Endothelial cell of umbilical vein (primary cell): ENCODE measurements around the gene DNAJC30. TPM values are rescaled to one million over a fixed set of nuclear protein-coding genes. Genes with fewer than 3 reads are reported as not detected.

ENCODE experiments used
- BruUV-seq: library from RNA; stranded (reverse); fragments of 400-500 nt; replicated peaks from 2 replicates; lab custom pipeline; 2021; lab: Mats Ljungman, UMichigan
- CTCF ChIA-PET: fragments of 300-600, 350-600 bp; sonication (Branson Sonifier 250); formaldehyde crosslinking; loops from one replicate; lab custom pipeline; 2021; ENCODE audit warnings: antibody characterized with exemption, inconsistent platforms; lab: Charles Lee
- POLR2A ChIA-PET: fragments of 300-600, 350-600 bp; sonication (Branson Sonifier 250); formaldehyde crosslinking; loops from one replicate; lab custom pipeline; 2021; ENCODE audit warnings: antibody characterized with exemption, inconsistent platforms; lab: Charles Lee
- DNase-seq: peaks from one replicate; pipeline ENCODE4 v3.0.0-alpha.2; 2011; ENCODE audit warnings: low read depth, low spot score
- FAIRE-seq: peaks from 2 replicates; lab custom pipeline; 2011; peaks lifted over from hg19 to GRCh38; lab: Jason Lieb, UNC
- H2AFZ ChIP-seq: 2 replicates; pipeline ENCODE4 v1.6.0; 2012; ENCODE audit warnings: low read depth, low read length, control low read depth, inconsistent platforms
- H3K27ac ChIP-seq: 2 replicates; pipeline ENCODE4 v1.5.1; 2011; ENCODE audit warnings: low read depth, mild to moderate bottlenecking, control low read depth, low read length, moderate library complexity; ENCODE audit not compliant: insufficient read depth
- H3K27me3 ChIP-seq, 2 experiments: 2 replicates each; pipeline versions ENCODE4 v1.6.0 to v1.6.1; 2011; ENCODE audit warnings: low read length in 2 of 2, mixed read lengths in 1 of 2; ENCODE audit not compliant: control insufficient read depth in 2 of 2, insufficient read depth in 2 of 2
- H3K36me3 ChIP-seq, 2 experiments: 2 replicates in 1 of 2; 3 replicates in 1 of 2; pipeline ENCODE4 v1.5.1; 2011; ENCODE audit warnings: low read length in 2 of 2, mild to moderate bottlenecking in 1 of 2, moderate library complexity in 1 of 2; ENCODE audit not compliant: control insufficient read depth in 2 of 2, insufficient read depth in 2 of 2; ENCODE audit errors: extremely low read depth in 1 of 2
- H3K4me1 ChIP-seq: 3 replicates; pipeline ENCODE4 v1.5.1; 2011; ENCODE audit warnings: mild to moderate bottlenecking, low read length; ENCODE audit not compliant: control insufficient read depth, insufficient read depth; ENCODE audit errors: extremely low read depth
- H3K4me2 ChIP-seq: 2 replicates; pipeline ENCODE4 v1.6.1; 2011; ENCODE audit warnings: low read length, control low read depth, mixed read lengths; ENCODE audit not compliant: insufficient read depth
- H3K4me3 ChIP-seq, 3 experiments: fragments of 200-600 bp in 1 of 3; sonication (generic), shearing (Covaris generic) in 1 of 3; replicated peaks in 1 of 3; 2 replicates each; pipeline ENCODE4 v1.5.1; 2011 to 2016; ENCODE audit warnings: control low read depth in 3 of 3, low read length in 3 of 3, mild to moderate bottlenecking in 2 of 3, inconsistent platforms in 1 of 3, low read depth in 1 of 3, moderate library complexity in 1 of 3; ENCODE audit not compliant: insufficient read depth in 1 of 3
- H3K79me2 ChIP-seq: 2 replicates; pipeline ENCODE4 v1.6.0; 2012; ENCODE audit warnings: low read length, inconsistent platforms; ENCODE audit not compliant: control insufficient read depth, insufficient read depth
- H3K9ac ChIP-seq: replicated peaks from 2 replicates; pipeline ENCODE3; 2011; ENCODE audit warnings: low read length, control low read depth; ENCODE audit not compliant: insufficient read depth; ENCODE audit errors: extremely low read depth
- H3K9me1 ChIP-seq: replicated peaks from 3 replicates; pipeline ENCODE4 v1.6.0; 2011; ENCODE audit warnings: mild to moderate bottlenecking, low read length; ENCODE audit not compliant: control insufficient read depth, insufficient read depth; ENCODE audit errors: extremely low read depth
- H3K9me3 ChIP-seq: replicated peaks from 2 replicates; pipeline ENCODE4 v1.5.1; 2012; ENCODE audit warnings: low read length, inconsistent platforms; ENCODE audit not compliant: control insufficient read depth, insufficient read depth
- H4K20me1 ChIP-seq: replicated peaks from 2 replicates; pipeline ENCODE3; 2011; ENCODE audit warnings: mild to moderate bottlenecking, low read length; ENCODE audit not compliant: control insufficient read depth, insufficient read depth; ENCODE audit errors: extremely low read depth
- EZH2 ChIP-seq: IDR thresholded peaks from 2 replicates; pipeline ENCODE4 v1.6.1; 2012; ENCODE audit warnings: borderline replicate concordance, low read depth, mild to moderate bottlenecking, moderate library complexity, low read length, inconsistent platforms; ENCODE audit not compliant: severe bottlenecking
- FOS ChIP-seq: IDR thresholded peaks from 2 replicates; pipeline ENCODE4 v1.6.1; 2011; ENCODE audit warnings: mild to moderate bottlenecking, low read length, moderate library complexity, borderline replicate concordance; ENCODE audit not compliant: insufficient read depth
- GATA2 ChIP-seq: IDR thresholded peaks from 2 replicates; pipeline ENCODE4 v1.7.0; 2011; ENCODE audit warnings: low read depth, mild to moderate bottlenecking, moderate library complexity, mixed read lengths, low read length; ENCODE audit not compliant: insufficient read length, insufficient read depth
- JUN ChIP-seq: IDR thresholded peaks from 2 replicates; pipeline ENCODE4 v1.6.1; 2011; ENCODE audit warnings: borderline replicate concordance, low read depth; ENCODE audit not compliant: insufficient read length, insufficient read depth
- MYC ChIP-seq: IDR thresholded peaks from one replicate; pipeline ENCODE4 v1.6.1; 2011; ENCODE audit warnings: mild to moderate bottlenecking, low read depth, low read length
- POLR2A ChIP-seq: IDR thresholded peaks from 2 replicates; pipeline ENCODE4 v1.6.1; 2012; ENCODE audit warnings: low read depth, mild to moderate bottlenecking, control low read depth, low read length
- POLR2AphosphoS5 ChIP-seq: IDR thresholded peaks from 2 replicates; pipeline ENCODE4 v1.6.1; 2012; ENCODE audit warnings: low read depth, mild to moderate bottlenecking, control low read depth, low read length, moderate library complexity; ENCODE audit not compliant: insufficient read depth
- dilution Hi-C: fragments of 300-500 bp; cut with MboI; formaldehyde crosslinking; loops from one replicate; pipeline ENCODE4 v1.15.0; 2019; ENCODE audit warnings: low sequenced_read_pairs; ENCODE audit not compliant: extremely low pct_ligation_motif_present
- intact Hi-C: fragments of 100-400 bp; cut with micrococcal nuclease; formaldehyde crosslinking; loops from one replicate; pipeline ENCODE4 v1.10.0; 2022
- polyA plus RNA-seq, 4 experiments: library from polyadenylated mRNA; depleted of rRNA in 3 of 4; stranded (reverse) in 3 of 4; unstranded in 1 of 4; fragments of >200 nt; gene quantifications; 2 replicates each; pipeline versions ENCODE4 v1.2.1 to v1.2.3, GENCODE V29; 2011 to 2012; ENCODE audit warnings: missing spikeins in 1 of 4
- total RNA-seq: library from RNA; stranded (reverse); gene quantifications from 2 replicates; pipeline ENCODE4 v1.2.3, GENCODE V29; 2021
- TF ChIP-seq, protein P1 (sequence below): IDR thresholded peaks from 2 replicates; pipeline ENCODE4 v1.6.1; 2011; ENCODE audit not compliant: insufficient read depth, insufficient read length
- TF ChIP-seq, protein P2 (sequence below), 2 donors: IDR thresholded peaks; 1 replicate in 1 of 2; 2 replicates in 1 of 2; pipeline ENCODE4 v1.5.1; 2011; ENCODE audit warnings: low read length in 2 of 2, mild to moderate bottlenecking in 2 of 2, moderate library complexity in 2 of 2, control low read depth in 1 of 2, inconsistent platforms in 1 of 2, low read depth in 1 of 2; ENCODE audit not compliant: insufficient read depth in 1 of 2; ENCODE audit errors: extremely low read depth in 1 of 2

DNAJC30 gene
- total and polyA plus RNA-seq, 2 donors (not counting 3 experiments of a cell fraction or from before 2014, with no cell fraction given): 10.6 to 11.9 TPM

- intact Hi-C loops: no loop called here
- Histone ChIP-seq H3K9me3 (no peaks in the 10 kb centered on the region), H3K36me3 (peaks cover 0 to 15% of the 10 kb centered on the region in 2 experiments), H3K9ac (no peak overlapping the region), H3K4me1 (peaks cover 9% of the 10 kb centered on the region), H3K4me3 (no peak overlapping the region), H4K20me1 (no peaks in the 10 kb centered on the region), H3K79me2 (peaks cover 7% of the 10 kb centered on the region), H2AFZ (no peak overlapping the region), H3K4me2 (no peak overlapping the region), H3K9me1 (no peaks in the 10 kb centered on the region), H3K27me3 (no peaks in the 10 kb centered on the region), H3K27ac (no peak overlapping the region)
- TF ChIP-seq FOS (no peak), POLR2AphosphoS5 (no peak), MYC (no peak), GATA2 (no peak), POLR2A (no peak), EZH2 (no peak), JUN (no peak)
- TF ChIP-seq, protein P1, sequence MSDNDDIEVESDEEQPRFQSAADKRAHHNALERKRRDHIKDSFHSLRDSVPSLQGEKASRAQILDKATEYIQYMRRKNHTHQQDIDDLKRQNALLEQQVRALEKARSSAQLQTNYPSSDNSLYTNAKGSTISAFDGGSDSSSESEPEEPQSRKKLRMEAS: no peak
- TF ChIP-seq, protein P2, sequence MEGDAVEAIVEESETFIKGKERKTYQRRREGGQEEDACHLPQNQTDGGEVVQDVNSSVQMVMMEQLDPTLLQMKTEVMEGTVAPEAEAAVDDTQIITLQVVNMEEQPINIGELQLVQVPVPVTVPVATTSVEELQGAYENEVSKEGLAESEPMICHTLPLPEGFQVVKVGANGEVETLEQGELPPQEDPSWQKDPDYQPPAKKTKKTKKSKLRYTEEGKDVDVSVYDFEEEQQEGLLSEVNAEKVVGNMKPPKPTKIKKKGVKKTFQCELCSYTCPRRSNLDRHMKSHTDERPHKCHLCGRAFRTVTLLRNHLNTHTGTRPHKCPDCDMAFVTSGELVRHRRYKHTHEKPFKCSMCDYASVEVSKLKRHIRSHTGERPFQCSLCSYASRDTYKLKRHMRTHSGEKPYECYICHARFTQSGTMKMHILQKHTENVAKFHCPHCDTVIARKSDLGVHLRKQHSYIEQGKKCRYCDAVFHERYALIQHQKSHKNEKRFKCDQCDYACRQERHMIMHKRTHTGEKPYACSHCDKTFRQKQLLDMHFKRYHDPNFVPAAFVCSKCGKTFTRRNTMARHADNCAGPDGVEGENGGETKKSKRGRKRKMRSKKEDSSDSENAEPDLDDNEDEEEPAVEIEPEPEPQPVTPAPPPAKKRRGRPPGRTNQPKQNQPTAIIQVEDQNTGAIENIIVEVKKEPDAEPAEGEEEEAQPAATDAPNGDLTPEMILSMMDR (IDR thresholded peaks at IDR 0.05; ENCODE audit: extremely low read depth in 1 of 2, insufficient read depth in 1 of 2, low read depth in 1 of 2, low read length in 2 of 2): no peak
- DNase-seq (no peak), FAIRE-seq (no peak)
- no TSS peak for BruUV-seq
- CTCF ChIA-PET: interaction anchor here (1.5 to 3.5 kb wide), 4 partner anchors 13 to 97 kb away, joined by 8 to 25 read pairs (median 12); no protein-coding TSS in a partner anchor
- POLR2A ChIA-PET: interaction anchor here (0.6 to 1.0 kb wide), 2 partner anchors 15 to 116 kb away, joined by 3 read pairs; partner anchors contain the start of gene STX1A
- dilution Hi-C loops: no loop called here
Measured at GRCh38 chr7:73703757-73704639, 20.7 kb upstream of the DNAJC30 start.
